HG03064 (cell line): ENCODE data around the gene BEST1.
"Not testable (repeated sequence)": the region's sequence is repeated elsewhere in the genome, so short reads cannot be mapped to it uniquely, and the experiment has no call there.

Source experiments
- ATAC-seq: cut with Tn5 transposase; IDR thresholded peaks from one replicate; pipeline ENCODE4 v1.9.1; 2021; ENCODE audit warnings: low read depth; ENCODE audit not compliant: unreplicated experiment

The BEST1 gene

DNA sequence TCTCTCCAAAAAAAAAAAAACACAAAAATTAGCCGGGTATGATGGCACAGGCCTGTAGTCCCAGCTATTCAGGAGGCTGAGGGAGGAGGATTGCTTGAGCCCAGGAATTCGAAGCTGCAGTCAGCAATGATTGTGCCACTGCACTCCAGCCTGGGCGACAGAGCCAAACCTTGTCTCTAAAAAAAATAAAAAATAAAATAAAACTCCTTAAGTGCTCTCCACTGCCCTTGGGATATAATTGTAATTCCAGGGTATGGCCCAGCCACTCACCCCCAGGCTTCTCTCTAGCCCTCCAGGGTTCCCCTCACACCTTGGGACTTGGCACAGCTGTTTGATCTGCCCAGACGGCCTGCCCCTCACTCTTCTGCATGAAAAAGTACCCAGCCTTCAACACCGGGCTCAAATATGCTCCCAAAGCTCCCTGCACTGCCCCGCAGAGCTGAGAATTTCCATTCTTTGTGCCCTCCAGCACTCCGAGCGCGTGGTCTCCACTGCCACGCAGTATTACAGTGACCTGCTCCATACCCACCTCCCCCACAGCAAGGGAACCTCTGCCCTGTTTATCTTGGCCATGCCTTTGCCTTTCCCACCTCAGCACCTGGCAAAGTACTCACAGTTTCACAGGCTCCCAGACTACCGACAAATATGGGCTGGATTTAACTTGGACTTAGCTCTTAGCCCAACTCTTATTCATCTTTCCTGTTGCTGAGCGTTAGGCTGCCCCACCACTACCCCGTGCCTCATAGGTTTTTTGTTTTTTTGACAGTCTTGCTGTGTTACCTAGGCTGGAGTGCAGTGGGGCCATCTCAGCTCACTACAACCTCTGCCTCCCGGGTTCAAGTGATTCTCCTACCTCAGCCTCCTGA is 24.8 kb downstream of the BEST1 start:
- ATAC-seq: no peak

DNA sequence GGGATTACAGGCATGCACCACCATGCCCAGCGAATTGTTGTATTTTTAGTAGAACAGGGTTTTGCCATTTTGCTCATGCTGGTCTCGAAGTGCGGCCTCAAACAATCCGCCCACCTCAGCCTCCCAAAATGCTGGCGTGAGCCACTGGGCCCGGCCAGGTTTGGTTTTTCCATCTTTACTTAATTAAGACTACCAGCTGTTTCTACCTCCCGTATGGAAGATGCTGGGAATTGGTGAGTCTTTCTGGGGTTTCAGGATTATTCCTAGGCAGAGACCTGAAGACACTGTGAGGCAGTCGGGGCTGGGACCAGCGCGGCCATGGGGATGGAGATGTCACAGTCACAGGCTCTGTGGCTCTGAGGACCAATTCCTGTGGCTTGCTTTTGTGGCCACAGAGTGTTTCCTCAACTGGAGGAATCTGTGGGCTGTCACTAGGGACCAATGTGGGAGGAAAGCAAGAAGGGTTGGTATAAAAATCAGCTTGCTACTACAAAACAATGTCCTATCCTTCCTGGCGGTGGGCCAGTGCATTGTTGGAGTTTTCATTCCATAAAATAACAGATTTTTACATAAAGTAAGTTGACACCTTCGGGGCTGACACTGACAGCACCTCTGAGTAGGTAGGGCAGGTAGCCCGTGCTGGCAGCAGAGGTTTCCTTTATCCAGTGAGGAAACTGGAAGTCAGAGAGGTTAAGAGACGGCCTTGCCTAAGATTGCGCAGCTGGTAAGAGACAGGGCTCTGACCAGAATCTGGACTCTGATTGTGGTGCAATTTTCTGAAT is 25.7 kb downstream of the BEST1 start:
- ATAC-seq: no peak

DNA sequence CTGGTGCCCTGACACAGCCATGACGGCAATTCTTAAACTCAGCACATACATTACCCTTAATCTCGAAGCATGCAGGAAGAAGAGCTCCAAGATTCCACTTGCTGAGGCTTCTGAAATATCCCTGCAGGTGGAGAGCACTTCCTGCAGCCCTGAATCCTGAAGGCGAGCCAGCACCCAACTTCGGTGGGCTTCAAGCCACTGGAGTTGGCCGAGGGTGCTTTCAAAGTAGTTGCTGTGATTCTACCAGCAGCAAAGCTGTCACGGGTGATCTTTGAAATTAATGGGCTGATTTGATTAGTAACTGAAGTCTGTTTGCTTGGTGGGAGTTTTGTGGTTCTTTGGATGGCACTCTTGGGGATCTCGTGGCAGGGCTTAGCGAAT is 26.3 kb downstream of the BEST1 start:
- no peak for ATAC-seq

DNA sequence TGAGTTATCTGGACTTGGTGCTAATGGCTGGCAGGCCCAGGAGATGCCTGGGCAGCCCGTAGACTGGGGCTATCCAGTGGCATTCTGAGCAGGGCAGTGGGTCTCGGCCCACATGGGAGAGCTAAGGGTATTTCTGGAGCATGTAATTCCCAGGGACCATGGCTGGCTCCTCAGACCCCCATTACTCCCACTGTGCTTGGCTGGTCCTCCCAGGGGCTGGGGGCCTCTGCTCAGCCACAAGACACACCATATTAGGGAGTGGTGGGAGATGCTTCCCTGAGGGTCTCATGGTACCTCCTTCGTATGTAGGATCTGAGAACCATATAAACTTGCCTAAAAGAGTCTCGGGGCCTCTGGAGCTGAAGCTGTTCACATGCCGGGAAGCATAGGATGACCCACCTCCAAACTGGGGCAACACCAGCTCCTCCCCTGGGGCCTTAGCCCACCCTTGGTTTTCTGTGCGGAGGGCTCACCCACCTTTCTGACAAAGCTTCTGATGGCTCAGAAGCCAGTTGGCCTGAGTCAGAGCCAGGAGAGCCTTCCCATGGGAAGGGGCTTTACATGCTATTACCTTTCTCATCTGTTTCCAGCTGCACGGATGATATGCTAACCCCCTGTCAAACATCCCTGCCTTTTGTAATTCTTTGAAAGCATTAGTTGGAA is 26.8 kb downstream of the BEST1 start:
- no peak for ATAC-seq

DNA sequence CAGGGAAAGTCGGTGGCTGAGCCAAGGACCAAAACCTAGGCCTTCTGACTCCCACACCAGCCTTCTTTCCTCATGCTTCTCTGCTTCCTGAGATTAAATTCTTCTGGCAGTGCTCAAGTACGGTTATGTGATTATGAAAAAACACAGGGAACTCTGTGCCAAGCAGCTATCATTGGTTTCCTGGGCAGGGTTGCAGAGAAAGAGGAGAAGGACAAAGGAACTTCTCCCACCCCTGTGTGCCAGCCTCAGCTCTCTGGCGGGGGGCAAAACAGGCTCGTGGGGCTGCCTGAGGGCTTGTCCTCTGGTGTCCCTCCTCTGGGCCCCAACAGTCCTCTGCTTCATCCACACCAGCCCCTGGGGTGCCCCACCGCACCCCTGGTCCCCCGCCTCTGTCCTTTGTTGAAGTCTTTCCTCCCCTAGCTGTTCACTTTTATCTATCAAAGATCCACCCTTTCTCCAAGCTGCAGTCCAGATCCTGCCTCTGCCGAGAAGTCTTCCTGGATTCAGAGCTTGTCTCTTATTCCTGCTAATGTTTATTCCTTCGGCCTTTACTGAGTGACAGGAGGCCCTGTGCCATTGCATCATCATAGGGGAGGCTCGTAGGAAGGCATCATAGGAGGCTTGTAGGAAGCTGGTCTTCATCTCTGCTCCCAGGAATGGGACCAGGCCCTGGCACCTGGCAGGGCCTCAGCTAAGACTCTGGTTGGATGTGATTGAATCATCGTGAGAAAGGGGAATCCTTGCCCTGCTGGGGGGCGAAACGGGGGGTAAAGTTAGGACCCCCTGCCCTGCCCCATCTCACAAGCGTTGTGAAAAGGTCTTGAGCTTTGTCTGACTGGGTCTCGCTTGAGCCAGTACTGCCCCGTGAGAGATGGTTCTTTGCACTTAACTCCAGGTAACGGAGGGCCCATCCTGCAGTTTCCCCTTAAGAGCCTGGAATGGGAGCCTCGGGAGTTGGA is 28.8 kb downstream of the BEST1 start:
- ATAC-seq: no peak

DNA sequence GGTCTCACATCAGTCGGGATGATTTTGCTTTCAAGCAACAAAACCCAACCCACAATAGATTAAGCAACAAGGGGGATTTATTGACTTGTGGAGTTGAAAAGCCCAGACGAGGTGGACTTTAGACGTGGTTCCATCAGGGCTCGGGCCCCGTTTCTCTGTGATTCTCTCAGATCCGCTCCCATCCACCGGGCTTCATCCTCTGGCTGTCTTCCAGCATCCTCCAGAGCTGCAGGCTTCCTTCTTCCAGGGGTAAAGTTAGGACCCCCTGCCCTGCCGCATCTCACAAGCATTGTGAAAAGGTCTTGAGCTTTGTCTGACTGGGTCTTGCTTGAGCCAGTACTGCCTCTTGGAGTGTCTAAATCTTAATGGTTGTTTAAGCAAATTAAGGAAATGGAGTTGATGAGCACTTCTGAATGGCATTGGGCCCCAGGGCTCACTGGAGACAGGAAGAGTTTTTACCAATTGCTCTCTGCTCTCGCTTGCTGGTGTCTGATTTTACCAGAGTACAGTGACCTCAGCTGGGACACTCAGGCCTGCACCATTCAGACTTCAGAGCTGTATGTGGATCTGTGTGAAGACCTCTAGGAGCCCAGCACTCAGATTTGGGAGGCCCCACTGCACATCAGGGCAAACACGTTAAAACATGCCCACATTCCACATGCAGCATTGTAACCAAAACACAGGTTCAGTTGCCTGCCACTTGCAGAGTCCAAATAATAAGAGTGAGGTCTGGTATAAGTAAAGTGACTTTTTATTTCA is 30.8 kb downstream of the BEST1 start:
- ATAC-seq: no peak

DNA sequence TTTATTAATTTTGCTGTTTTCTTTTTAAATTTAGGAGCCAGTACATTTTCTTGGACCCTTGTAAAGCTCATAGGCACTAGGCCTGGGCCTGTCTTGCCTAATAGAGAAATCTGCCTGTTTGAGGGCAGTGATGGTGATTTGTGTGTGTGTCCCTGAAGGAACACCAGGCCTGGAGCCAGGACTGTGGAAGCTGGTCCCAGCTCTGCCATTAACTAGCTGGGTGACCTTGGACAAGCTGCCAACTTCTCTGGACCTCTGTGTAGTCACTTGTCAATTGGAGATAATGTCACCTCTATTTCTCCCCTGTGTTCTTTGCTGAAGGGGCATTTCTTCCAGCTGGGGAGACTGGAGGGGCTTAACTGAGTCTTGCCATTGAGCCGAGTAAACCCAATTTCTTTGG is 33.3 kb downstream of the BEST1 start:
- ATAC-seq: no peak

DNA sequence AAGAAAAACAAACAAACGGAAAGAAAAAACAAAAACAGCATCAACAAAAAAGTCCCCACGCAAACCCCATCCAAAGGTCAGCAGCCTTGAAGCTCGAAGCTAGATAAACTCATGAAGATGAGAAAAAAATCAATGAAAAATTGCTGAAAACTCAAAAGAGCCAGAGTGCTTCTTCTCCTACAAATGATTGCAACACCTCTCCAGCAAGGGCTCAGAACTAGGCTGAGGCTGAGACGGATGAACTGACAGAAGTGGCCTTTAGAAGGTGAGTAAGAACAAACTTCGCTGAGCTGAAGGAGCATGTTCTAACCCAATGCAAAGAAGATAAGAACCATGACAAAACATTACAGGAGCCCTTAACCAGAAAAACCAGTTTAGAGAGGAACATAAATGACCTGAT is 35.7 kb downstream of the BEST1 start:
- no peak for ATAC-seq

DNA sequence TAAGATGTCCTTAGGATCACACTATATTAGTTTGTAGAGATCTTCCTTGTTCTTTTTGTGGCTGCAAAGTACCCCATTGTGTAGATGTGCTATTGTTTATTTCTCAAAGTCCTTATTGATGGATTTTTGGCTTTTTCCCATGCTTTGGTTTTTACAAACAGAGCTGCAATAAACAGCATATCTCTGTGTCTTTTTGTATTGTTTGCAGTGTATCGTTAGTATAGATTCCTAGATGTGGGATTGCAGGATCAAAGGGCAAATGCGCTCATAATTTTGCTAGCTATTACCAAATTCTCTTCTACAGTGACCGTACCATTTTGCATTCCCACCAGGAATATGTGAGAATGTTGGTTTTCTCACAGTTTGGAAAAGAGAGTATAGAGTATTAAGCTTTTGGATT is 44.8 kb downstream of the BEST1 start:
- no peak for ATAC-seq

DNA sequence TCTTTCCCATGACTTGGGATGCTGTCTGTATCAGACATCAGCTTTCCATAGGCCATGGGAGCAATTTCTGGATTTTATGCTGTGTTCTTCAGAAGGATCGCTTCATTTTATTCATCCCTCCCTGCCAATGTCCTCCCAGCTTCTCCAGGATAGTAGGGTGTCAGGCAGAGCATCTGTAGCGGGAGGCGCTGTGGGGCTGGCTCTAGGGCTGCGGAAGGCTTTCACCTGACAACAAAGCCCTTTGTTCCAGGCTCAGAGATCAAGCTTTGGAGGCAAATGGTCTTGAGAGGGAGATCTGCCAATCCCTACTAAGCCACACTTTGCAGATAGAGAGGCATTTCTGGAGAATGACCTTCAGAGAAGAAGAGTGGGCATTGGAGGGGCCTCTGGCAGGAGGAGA is 46.8 kb downstream of the BEST1 start:
- ATAC-seq: no peak

DNA sequence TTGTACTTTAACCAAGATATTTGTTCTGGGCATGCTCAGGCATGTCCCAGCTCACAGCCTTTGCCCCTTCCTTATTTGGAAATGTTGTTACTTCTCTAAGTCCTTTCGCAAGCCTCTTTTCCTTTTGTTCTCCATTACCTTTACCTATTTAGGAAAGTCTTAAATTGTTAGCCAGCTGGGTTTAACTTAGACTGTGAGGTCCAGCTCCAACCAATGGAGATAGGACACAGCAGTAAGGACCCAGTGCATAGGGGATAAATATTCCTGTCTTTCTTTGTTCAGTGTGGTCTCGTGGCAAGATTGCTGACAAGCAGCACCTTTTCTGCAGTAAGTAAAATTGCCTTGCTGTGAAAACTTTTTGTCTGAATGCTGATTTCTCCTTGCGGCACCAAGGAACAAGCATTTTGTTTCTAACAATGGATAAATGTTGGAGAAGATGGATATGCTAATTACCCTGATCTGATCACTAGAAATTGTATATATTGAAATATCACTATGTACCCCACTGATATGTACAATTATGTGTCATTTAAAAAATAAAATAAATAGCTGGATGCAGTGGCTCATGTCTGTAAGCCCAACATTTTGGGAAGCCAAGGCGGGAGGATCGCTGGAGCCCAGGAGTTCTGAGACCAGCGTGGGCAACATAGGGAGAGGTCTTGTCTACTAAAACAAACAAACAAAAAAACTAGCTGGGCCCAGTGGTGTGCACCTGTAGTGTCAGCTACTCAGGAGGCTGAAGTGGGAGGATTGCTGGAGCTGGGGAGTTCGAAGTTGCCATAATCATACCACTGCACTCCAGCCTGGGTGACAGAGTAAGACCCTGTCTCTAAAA is 49.2 kb downstream of the BEST1 start:
- ATAC-seq: no peak

DNA sequence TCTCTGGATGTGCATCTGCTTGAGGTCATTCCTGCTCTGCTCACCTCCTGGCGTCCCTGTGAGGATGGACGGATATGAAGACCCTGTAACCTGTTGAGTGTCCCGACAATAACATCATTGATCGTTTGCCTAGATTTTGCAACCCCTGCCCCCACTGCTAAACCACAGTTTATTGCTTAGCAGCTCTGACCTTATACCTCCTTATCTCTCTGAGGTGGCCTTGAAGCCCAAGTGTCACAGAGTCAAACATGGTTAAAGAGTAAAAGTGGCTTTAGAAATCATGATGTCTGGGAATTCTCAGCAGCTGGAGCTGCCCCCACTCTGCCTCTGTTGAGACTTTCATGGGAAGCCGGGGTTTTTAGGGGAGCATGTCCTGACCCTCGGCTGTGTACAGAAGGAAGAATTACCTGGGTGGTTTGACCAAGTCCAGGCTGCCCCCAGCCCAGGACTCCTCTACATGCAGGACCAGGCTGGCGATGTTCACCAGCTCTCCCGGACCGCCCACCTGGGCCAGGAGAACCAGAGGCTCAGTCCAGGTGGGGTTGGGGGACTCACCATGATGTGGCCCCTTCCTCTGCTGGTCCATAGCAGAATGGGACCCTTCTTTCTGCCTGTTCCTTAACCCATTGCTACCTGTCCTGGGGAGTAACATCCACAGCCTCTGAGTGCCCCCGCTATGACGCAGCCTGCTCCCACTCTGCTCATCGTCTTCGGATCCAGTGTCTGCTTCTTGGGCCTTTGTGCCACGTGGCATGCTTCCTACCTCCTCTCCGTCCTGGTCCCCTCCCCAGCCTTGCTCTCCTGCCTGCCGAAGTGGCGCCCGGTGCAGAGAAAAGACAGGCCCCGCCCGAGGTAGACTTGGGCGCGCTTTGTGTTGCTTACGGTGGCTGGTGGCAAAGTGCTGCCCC is 50.6 kb downstream of the BEST1 start:
- no peak for ATAC-seq

DNA sequence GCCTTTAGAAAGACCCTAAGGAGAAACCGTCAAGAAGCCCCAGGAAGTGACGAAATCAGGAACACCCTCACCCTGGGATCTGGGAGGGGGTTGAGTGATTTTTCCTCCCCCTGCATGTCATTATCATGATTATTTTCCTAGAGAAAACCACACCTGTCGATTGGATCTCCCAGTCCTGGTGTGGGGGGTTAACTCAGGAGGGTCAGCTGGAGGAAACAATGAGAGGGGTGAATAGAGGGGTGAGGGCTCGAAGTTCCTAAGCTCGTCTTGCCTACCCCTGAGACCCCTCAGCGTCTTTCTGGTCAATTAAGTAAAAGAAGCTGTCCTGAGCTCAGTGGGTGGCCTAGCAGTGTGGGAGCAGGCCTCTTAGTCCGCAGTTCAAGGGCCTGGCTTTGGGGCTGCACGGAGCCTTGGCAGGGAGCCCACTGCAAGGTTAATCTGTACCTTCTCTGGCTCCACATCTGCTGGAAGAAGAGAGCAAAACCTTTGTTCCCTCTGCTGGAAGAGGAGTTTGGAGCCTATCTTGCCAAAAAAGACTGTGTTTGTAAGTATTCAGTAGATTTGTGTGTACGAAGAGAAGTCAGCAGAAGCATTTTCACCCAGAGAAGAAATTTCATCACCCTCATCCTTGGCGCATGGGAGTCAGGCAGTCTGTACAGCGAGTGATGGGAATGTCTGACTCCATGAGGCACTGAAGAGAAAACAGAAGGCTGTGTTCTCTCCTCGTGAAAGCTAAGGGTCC is 51.5 kb downstream of the BEST1 start:
- no peak for ATAC-seq

DNA sequence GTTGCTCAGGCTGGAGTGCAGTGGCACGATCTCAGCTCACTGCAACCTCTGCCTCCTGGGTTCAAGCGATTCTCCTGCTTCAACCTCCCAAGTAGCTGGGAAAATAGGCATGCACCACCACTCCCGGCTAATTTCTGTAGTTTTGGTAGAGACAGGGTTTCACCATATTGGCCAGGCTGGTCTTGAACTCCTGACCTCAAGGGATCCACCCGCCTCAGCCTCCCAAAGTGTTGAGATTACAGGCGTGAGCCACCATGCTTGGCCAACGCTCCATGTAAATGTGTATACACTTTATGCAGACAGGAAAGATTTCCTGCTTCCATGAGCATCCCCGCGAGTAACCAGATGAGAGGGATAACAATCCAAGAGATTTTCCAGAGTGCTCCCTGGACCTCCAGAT is 52.1 kb downstream of the BEST1 start:
- ATAC-seq: not testable (repeated sequence)

DNA sequence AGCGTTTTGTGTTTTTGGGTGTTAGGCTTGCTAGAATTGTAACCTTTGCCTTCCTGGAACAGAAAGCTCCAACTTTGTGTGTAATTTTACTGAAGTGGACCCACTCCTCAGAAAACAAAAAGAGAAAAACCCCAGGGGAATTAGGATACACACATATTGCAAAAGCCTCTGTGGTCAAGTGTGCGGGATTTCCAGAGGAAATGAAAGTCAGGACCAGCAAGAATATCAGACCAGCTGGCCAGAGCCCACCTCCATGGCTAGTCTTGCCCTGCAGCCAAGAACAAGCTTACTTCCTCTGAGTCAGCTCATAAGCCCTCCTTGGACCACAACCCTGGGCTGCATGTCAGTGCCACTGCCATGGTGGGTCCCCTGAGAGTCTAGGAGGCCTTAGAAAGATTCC is 54.3 kb downstream of the BEST1 start:
- no peak for ATAC-seq

DNA sequence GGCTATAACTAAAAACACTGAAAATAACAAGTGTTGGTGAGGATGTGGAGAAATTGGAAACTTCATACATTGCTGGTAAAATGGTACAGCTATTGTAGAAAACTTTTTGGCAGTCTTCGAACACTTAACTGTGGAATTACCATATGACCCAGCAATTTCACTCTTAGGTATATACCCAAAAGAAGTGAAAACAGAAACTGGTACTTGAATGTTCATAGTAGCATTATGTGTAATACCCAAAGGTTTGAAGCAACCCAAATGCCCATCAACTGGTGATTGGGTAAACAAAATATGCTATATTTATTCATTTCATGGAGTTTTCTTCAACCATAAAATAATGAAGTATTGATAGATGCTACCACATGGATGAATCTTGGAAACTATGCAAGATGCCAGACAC is 58.0 kb downstream of the BEST1 start:
- ATAC-seq: no peak

DNA sequence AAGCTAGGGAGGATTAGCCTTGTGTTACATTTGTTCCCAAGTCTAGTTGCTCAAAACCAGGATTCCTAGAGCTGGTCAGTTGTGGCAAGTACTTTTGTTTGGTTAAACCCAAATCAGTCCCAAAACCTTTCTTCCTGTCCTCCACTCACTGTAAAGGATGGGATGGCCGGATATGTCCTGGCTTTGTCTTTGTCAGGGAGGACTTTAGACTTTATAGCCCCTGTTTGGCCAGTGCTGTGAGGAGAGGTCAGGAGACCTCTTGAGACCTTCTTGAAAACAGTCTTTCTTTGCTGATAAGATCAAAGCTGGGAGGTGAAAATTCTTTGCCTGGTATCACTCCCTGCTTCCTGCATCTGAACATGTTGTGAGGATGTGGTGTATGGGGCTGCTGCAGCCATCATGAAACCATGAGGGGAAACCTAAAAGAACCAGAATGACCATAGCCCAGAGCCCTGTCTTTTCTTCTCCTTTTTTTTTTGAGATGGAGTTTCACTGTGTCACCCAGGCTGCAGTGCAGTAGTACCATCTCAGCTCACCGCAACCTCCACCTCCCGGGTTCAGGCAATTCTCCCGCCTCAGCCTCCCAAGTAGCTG is 60.9 kb downstream of the BEST1 start:
- ATAC-seq: no peak
